Smooth muscle cell (in vitro differentiated cells): Measurements from ENCODE around the gene CFAP70. TPM values are rescaled to one million over a fixed set of nuclear protein-coding genes. Genes with fewer than 3 reads are reported as not detected.

Experiments
- DNase-seq: peaks from one replicate; lab custom pipeline; 2025; ENCODE audit not compliant: unreplicated experiment; lab: John Stamatoyannopoulos, UW
- H2AFZ ChIP-seq: fragments of 200-600 bp; sonication (generic); 2 replicates; pipeline ENCODE4 v1.6.0; 2016; ENCODE audit warnings: antibody characterized with exemption, low read depth, mild to moderate bottlenecking
- H3F3A ChIP-seq: fragments of 200-600 bp; sonication (generic); 2 replicates; pipeline ENCODE4 v1.6.0; 2017; ENCODE audit warnings: antibody characterized with exemption, low read depth
- H3K27ac ChIP-seq: fragments of 200-600 bp; sonication (generic); 2 replicates; pipeline ENCODE4 v1.5.1; 2016; ENCODE audit warnings: low read depth, mild to moderate bottlenecking
- H3K27me3 ChIP-seq: fragments of 200-600 bp; sonication (generic); 2 replicates; pipeline ENCODE4 v1.6.1; 2016; ENCODE audit warnings: low read depth, mild to moderate bottlenecking
- H3K36me3 ChIP-seq: fragments of 200-600 bp; sonication (generic); 2 replicates; pipeline ENCODE4 v1.5.1; 2016; ENCODE audit warnings: low read depth
- H3K4me1 ChIP-seq: fragments of 200-600 bp; sonication (generic); 2 replicates; pipeline ENCODE4 v1.5.1; 2016; ENCODE audit warnings: low read depth
- H3K4me2 ChIP-seq: fragments of 200-600 bp; sonication (generic); 2 replicates; pipeline ENCODE4 v1.6.0; 2016; ENCODE audit warnings: mild to moderate bottlenecking
- H3K4me3 ChIP-seq: fragments of 200-600 bp; sonication (generic); 2 replicates; pipeline ENCODE4 v1.5.1; 2016; ENCODE audit warnings: mild to moderate bottlenecking
- H3K79me2 ChIP-seq: fragments of 200-600 bp; sonication (generic); 2 replicates; pipeline ENCODE4 v1.6.0; 2016; ENCODE audit warnings: low read depth, mild to moderate bottlenecking
- H3K9ac ChIP-seq: fragments of 200-600 bp; sonication (generic); 2 replicates; pipeline ENCODE4 v1.6.0; 2016; ENCODE audit warnings: low read depth
- H3K9me3 ChIP-seq: fragments of 200-600 bp; sonication (generic); replicated peaks from 2 replicates; pipeline ENCODE4 v1.5.1; 2016; ENCODE audit warnings: low read depth
- H4K20me1 ChIP-seq: fragments of 200-600 bp; sonication (generic); 2 replicates; pipeline ENCODE4 v1.6.0; 2016; ENCODE audit warnings: low read depth
- CTCF ChIP-seq: fragments of 200-600 bp; sonication (generic); IDR thresholded peaks from 2 replicates; pipeline ENCODE4 v1.5.1; 2017; ENCODE audit warnings: borderline replicate concordance, mild to moderate bottlenecking, antibody characterized with exemption; ENCODE audit not compliant: insufficient read depth, poor library complexity, severe bottlenecking
- WGBS: methylation state at CpG from one replicate; pipeline ENCODE4 v1.1.7; 2016; ENCODE audit warnings: low lambda C conversion rate; 5-methylcytosine and 5-hydroxymethylcytosine counted together
- polyA plus RNA-seq: library from polyadenylated mRNA; unstranded; fragments of >200 nt; fragmentation: Nextera tagmentation; extraction: Ambion mirVana; gene quantifications from 2 replicates; pipeline ENCODE4 v1.2.1, GENCODE V29; 2016
- total RNA-seq: library from RNA; depleted of rRNA; stranded (reverse); fragments of >200 nt; gene quantifications from 2 replicates; pipeline ENCODE4 v1.2.3, GENCODE V29; 2014

Gene CFAP70
- total and polyA plus RNA-seq, 2 experiments from 2014 or later: 0.08 to 0.22 TPM

- Histone ChIP-seq H3K27me3 (no peaks in the 10 kb centered on the region), H3K9ac (no peak overlapping the region), H3K4me3 (no peak overlapping the region), H3K9me3 (no peaks in the 10 kb centered on the region), H3K4me2 (no peak overlapping the region), H3K27ac (no peak overlapping the region), H2AFZ (no peak overlapping the region), H3K4me1 (no peaks in the 10 kb centered on the region), H3K79me2 (no peaks in the 10 kb centered on the region), H3F3A (no peaks in the 10 kb centered on the region), H4K20me1 (no peaks in the 10 kb centered on the region), H3K36me3 (no peaks in the 10 kb centered on the region)
- no peak for TF ChIP-seq CTCF
- no peak for DNase-seq
- WGBS: 89% methylated on average over 3 of the region's 3 CpGs
Observed at GRCh38 chr10:73340121-73340520, 18.5 kb downstream of the CFAP70 start.

- Histone ChIP-seq H4K20me1 (no peaks in the 10 kb centered on the region), H3K9me3 (no peaks in the 10 kb centered on the region), H3K79me2 (no peaks in the 10 kb centered on the region), H3K4me3 (no peak overlapping the region), H3K36me3 (no peaks in the 10 kb centered on the region), H3K4me1 (no peaks in the 10 kb centered on the region), H3K4me2 (no peak overlapping the region), H3F3A (no peaks in the 10 kb centered on the region), H3K9ac (no peak overlapping the region), H3K27ac (no peak overlapping the region), H2AFZ (no peak overlapping the region), H3K27me3 (no peaks in the 10 kb centered on the region)
- DNase-seq: no peak
- 86% methylated on average over 7 of the region's 7 CpGs for WGBS
- no peak for TF ChIP-seq CTCF
Observed at GRCh38 chr10:73339436-73339835, 19.2 kb downstream of the CFAP70 start.

GRCh38 chr10:73338801-73339368, 19.8 kb downstream of the CFAP70 start:
- no peak for DNase-seq
- Histone ChIP-seq H3K9me3 (no peaks in the 10 kb centered on the region), H3F3A (no peaks in the 10 kb centered on the region), H3K4me3 (no peak overlapping the region), H3K79me2 (no peaks in the 10 kb centered on the region), H3K4me1 (no peaks in the 10 kb centered on the region), H3K36me3 (no peaks in the 10 kb centered on the region), H3K27ac (no peak overlapping the region), H4K20me1 (no peaks in the 10 kb centered on the region), H2AFZ (no peak overlapping the region), H3K9ac (no peak overlapping the region), H3K27me3 (peaks cover 4% of the 10 kb centered on the region), H3K4me2 (no peak overlapping the region)
- no peak for TF ChIP-seq CTCF
- 90% methylated on average over 8 of the region's 8 CpGs for WGBS

- Histone ChIP-seq H3K4me3 (no peak overlapping the region), H3K79me2 (no peaks in the 10 kb centered on the region), H3K4me1 (no peaks in the 10 kb centered on the region), H3K36me3 (no peaks in the 10 kb centered on the region), H3K27ac (no peak overlapping the region), H3K27me3 (peaks cover 15% of the 10 kb centered on the region), H3K9ac (no peak overlapping the region), H4K20me1 (no peaks in the 10 kb centered on the region), H3K4me2 (no peak overlapping the region), H3K9me3 (no peaks in the 10 kb centered on the region), H3F3A (no peaks in the 10 kb centered on the region), H2AFZ (no peak overlapping the region)
- no peak for DNase-seq
- WGBS: 100% methylated on average over 1 of the region's 1 CpG
- no peak for TF ChIP-seq CTCF
Observed at GRCh38 chr10:73333202-73333601, 25.5 kb downstream of the CFAP70 start.
